ENCODE data around the gene HTR3A. TPM values are rescaled to one million over a fixed set of nuclear protein-coding genes. Genes with fewer than 3 reads are reported as not detected.

The HTR3A gene
- total and polyA plus RNA-seq, 2 experiments from 2014 or later = 5.8 to 8.1 TPM

DNA sequence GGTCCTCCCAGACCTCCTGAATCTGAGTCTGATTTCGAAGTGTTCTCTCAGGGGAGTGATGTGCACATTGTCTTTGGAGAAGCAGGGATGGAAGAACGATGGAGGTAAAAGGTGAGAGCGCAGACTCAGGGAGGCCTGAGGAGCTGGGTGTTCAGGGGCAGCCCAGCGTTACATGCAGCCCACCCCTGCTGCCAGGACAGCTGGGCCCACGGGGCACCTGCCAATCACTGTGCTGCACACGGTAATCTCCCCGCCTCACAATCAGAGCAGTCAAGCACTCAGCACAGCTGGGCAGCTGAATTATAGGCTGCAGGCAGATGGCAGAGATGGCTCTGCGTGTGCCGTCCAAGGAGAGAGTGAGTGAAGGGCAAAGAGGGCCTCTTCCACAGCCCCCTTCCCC is 17.9 kb upstream of the HTR3A start (continued):
- TF ChIP-seq, protein P1, sequence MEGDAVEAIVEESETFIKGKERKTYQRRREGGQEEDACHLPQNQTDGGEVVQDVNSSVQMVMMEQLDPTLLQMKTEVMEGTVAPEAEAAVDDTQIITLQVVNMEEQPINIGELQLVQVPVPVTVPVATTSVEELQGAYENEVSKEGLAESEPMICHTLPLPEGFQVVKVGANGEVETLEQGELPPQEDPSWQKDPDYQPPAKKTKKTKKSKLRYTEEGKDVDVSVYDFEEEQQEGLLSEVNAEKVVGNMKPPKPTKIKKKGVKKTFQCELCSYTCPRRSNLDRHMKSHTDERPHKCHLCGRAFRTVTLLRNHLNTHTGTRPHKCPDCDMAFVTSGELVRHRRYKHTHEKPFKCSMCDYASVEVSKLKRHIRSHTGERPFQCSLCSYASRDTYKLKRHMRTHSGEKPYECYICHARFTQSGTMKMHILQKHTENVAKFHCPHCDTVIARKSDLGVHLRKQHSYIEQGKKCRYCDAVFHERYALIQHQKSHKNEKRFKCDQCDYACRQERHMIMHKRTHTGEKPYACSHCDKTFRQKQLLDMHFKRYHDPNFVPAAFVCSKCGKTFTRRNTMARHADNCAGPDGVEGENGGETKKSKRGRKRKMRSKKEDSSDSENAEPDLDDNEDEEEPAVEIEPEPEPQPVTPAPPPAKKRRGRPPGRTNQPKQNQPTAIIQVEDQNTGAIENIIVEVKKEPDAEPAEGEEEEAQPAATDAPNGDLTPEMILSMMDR (conservative IDR thresholded peaks at IDR 0.05; ENCODE audit: low read depth in 2 of 2) = no peak
- TF ChIP-seq, protein P2, sequence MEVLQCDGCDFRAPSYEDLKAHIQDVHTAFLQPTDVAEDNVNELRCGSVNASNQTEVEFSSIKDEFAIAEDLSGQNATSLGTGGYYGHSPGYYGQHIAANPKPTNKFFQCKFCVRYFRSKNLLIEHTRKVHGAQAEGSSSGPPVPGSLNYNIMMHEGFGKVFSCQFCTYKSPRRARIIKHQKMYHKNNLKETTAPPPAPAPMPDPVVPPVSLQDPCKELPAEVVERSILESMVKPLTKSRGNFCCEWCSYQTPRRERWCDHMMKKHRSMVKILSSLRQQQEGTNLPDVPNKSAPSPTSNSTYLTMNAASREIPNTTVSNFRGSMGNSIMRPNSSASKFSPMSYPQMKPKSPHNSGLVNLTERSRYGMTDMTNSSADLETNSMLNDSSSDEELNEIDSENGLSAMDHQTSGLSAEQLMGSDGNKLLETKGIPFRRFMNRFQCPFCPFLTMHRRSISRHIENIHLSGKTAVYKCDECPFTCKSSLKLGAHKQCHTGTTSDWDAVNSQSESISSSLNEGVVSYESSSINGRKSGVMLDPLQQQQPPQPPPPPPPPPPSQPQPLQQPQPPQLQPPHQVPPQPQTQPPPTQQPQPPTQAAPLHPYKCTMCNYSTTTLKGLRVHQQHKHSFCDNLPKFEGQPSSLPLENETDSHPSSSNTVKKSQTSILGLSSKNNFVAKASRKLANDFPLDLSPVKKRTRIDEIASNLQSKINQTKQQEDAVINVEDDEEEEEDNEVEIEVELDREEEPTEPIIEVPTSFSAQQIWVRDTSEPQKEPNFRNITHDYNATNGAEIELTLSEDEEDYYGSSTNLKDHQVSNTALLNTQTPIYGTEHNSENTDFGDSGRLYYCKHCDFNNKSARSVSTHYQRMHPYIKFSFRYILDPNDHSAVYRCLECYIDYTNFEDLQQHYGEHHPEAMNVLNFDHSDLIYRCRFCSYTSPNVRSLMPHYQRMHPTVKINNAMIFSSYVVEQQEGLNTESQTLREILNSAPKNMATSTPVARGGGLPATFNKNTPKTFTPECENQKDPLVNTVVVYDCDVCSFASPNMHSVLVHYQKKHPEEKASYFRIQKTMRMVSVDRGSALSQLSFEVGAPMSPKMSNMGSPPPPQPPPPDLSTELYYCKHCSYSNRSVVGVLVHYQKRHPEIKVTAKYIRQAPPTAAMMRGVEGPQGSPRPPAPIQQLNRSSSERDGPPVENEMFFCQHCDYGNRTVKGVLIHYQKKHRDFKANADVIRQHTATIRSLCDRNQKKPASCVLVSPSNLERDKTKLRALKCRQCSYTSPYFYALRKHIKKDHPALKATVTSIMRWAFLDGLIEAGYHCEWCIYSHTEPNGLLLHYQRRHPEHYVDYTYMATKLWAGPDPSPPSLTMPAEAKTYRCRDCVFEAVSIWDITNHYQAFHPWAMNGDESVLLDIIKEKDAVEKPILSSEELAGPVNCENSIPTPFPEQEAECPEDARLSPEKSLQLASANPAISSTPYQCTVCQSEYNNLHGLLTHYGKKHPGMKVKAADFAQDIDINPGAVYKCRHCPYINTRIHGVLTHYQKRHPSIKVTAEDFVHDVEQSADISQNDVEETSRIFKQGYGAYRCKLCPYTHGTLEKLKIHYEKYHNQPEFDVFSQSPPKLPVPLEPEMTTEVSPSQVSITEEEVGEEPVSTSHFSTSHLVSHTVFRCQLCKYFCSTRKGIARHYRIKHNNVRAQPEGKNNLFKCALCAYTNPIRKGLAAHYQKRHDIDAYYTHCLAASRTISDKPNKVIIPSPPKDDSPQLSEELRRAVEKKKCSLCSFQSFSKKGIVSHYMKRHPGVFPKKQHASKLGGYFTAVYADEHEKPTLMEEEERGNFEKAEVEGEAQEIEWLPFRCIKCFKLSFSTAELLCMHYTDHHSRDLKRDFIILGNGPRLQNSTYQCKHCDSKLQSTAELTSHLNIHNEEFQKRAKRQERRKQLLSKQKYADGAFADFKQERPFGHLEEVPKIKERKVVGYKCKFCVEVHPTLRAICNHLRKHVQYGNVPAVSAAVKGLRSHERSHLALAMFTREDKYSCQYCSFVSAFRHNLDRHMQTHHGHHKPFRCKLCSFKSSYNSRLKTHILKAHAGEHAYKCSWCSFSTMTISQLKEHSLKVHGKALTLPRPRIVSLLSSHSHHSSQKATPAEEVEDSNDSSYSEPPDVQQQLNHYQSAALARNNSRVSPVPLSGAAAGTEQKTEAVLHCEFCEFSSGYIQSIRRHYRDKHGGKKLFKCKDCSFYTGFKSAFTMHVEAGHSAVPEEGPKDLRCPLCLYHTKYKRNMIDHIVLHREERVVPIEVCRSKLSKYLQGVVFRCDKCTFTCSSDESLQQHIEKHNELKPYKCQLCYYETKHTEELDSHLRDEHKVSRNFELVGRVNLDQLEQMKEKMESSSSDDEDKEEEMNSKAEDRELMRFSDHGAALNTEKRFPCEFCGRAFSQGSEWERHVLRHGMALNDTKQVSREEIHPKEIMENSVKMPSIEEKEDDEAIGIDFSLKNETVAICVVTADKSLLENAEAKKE (CRISPR knock-in tag; IDR thresholded peaks at IDR 0.05) = no peak

DNA sequence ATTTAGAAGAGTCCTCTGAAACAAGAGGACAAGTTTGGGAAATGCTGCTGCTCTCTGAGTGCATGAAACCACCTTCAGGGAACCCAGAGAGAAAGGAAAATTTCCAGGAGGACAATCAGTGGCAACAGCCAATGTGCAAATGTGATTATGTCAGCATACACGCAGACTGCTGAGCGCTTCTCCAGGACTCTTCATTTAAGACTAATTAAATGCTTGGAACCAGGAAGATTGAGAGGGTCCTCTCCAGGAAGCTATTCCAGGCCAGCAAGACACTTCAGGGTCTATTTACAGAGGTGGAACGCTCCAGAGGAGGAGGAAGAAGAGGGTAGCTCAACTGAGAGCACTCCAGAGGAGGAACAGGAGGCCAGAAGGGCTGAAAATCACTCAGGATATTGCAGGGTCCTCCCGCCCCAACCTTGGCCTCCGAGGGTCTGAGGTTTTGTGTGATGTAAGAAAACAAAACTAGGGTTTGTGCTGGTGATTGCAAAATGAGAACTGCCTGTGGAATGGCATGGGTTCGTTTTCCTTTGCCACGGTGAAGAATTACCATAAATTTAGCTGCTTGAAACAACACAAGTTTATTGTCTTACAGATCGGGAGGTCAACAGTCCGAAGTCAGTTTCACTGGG is 14.1 kb upstream of the HTR3A start:
- Mint-ChIP-seq H3K27me3 (ENCODE audit: insufficient read depth, low read depth, poor library complexity) (peaks cover 11% of the 10 kb centered on the region), H3K9me3 (no peaks in the 10 kb centered on the region), H3K27ac (no peak overlapping the region; the same call in 1 of the 2 replicates), H3K4me1 (peaks cover 34% of the 10 kb centered on the region), H3K36me3 (ENCODE audit: low read depth) (no peaks in the 10 kb centered on the region), H3K4me3 (no peak overlapping the region)
- no peaks in the 10 kb centered on the region for H3K36me3 ChIP-seq (ENCODE audit: insufficient read depth)
- no peak overlapping the region for H3K27ac ChIP-seq (ENCODE audit: low read depth)
- no peaks in the 10 kb centered on the region for H3K27me3 ChIP-seq (ENCODE audit: insufficient read depth)
- H3K4me1 ChIP-seq (ENCODE audit: insufficient read depth) = peaks cover 13% of the 10 kb centered on the region
- H3K4me3 ChIP-seq = no peak overlapping the region
- TF ChIP-seq ETS1 (IDR thresholded peaks at IDR 0.05) = no peak
- TF ChIP-seq REST (IDR thresholded peaks at IDR 0.05; ENCODE audit: unreplicated experiment) = no peak
- TF ChIP-seq, protein P1 (conservative IDR thresholded peaks at IDR 0.05; ENCODE audit: low read depth in 2 of 2) = no peak
- no peak for TF ChIP-seq POLR2AphosphoS5 (IDR thresholded peaks at IDR 0.05; ENCODE audit: low read depth)
- H2AFZ ChIP-seq = peak overlapping the region; percentile 52
- DNase-seq (ENCODE audit: low spot score) (no peak), ATAC-seq (no peak)
- H3K9me2 ChIP-seq (ENCODE audit: insufficient read depth) = 0 out of 2 replicates have a peak, but pooled peaks cover 4% of the 10 kb centered on the region
- H4K20me1 ChIP-seq (replicated peaks; ENCODE audit: insufficient read depth) = no peaks in the 10 kb centered on the region
- no peaks in the 10 kb centered on the region for H3F3A ChIP-seq (replicated peaks; ENCODE audit: low read depth)
- no peaks in the 10 kb centered on the region for H3K79me2 ChIP-seq (replicated peaks; ENCODE audit: insufficient read depth)
- no peak overlapping the region for H3K4me2 ChIP-seq
